Measurements from ENCODE around the gene ANAPC7. TPM values are rescaled to one million over a fixed set of nuclear protein-coding genes. Genes with fewer than 3 reads are reported as not detected.

ANAPC7 gene
- total and polyA plus RNA-seq, 9 of the 15 experiments (the other 6 are each of a cell fraction or from before 2014, with no cell fraction given): 46.7 to 158 (median 109) TPM

GRCh38 chr12:110365489-110366320, 37.8 kb downstream of the ANAPC7 start:
- intact Hi-C loops (cut with micrococcal nuclease): no loop called here
- Histone ChIP-seq H2AFZ (ENCODE audit: low read depth, low read length) (peak overlapping the region; percentile 21; the same call in 1 of the 2 replicates), H3K9me3 (replicated peaks; ENCODE audit: control insufficient read depth, insufficient read depth, low read depth, low read length) (no peaks in the 10 kb centered on the region), H3K9ac (ENCODE audit: insufficient read depth in 1 of 2, low read depth in 2 of 2, low read length in 2 of 2) (peak overlapping the region in 1 of 2 experiments; percentile 65; a peak in 1 of 4 replicates), H3K4me2 (ENCODE audit: insufficient read depth, low read length) (no peak overlapping the region), H3K36me3 (ENCODE audit: control insufficient read depth, insufficient read depth, low read length) (peaks cover 7% of the 10 kb centered on the region; the same call in 1 of the 3 replicates), H3K4me1 (replicated peaks in 1 of 2; ENCODE audit: control insufficient read depth in 2 of 2, insufficient read depth in 2 of 2, low read length in 2 of 2) (peaks cover 0 to 3% of the 10 kb centered on the region in 2 experiments; a peak in 2 of 5 replicates), H3K27ac (ENCODE audit: extremely low read depth, low read depth, low read length) (no peak overlapping the region), H3K27me3 (ENCODE audit: control insufficient read depth in 2 of 2, insufficient read depth in 2 of 2, low read length in 2 of 2) (no peaks in the 10 kb centered on the region), H4K20me1 (replicated peaks; ENCODE audit: control insufficient read depth, insufficient read depth, low read length) (no peaks in the 10 kb centered on the region), H3K9me1 (ENCODE audit: control insufficient read depth, insufficient read depth, low read length) (no peaks in the 10 kb centered on the region), H3K4me3 (no peak overlapping the region), H3K79me2 (ENCODE audit: control insufficient read depth, insufficient read depth, low read length) (no peaks in the 10 kb centered on the region)
- FAIRE-seq: no peak
- no peak for DNase-seq (ENCODE audit: extremely low read depth in 1 of 4, low spot score in 3 of 4)
- POLR2A ChIA-PET: interaction anchor here (0.6 to 1.2 kb wide), 5 partner anchors 12 to 910 kb away, joined by 3 to 5 read pairs (median 3); no protein-coding TSS in a partner anchor
- in situ Hi-C loops (cut with MboI): loop anchor here (5.0 kb wide), 1 partner anchor 67 kb away; no protein-coding TSS in a partner anchor
- ATAC-seq: peak; percentile 47
- CTCF ChIA-PET (ENCODE audit: low intra/inter-chr PET ratio): no interaction called here
- no peak for TF ChIP-seq SRSF7 (optimal IDR thresholded peaks at IDR 0.05; ENCODE audit: low read depth, low read length)
- no peak for TF ChIP-seq ZNF12 (CRISPR knock-in tag; IDR thresholded peaks at IDR 0.05)
- TF ChIP-seq C11orf30 (IDR thresholded peaks at IDR 0.05; ENCODE audit: low read depth): no peak
- TF ChIP-seq HDGF (IDR thresholded peaks at IDR 0.05): no peak
- TF ChIP-seq FOXP4 (CRISPR knock-in tag; IDR thresholded peaks at IDR 0.05; ENCODE audit: borderline replicate concordance): no peak
- TF ChIP-seq ZNF655 (CRISPR knock-in tag; IDR thresholded peaks at IDR 0.05): no peak
- no peak for TF ChIP-seq ZKSCAN1 (IDR thresholded peaks at IDR 0.05; ENCODE audit: low read depth, low read length)
- TF ChIP-seq HDAC6 (IDR thresholded peaks at IDR 0.05; ENCODE audit: low read depth, low read length): no peak
- no peak for TF ChIP-seq ZNF431 (CRISPR knock-in tag; IDR thresholded peaks at IDR 0.05)
- TF ChIP-seq WHSC1 (IDR thresholded peaks at IDR 0.05; ENCODE audit: low read length): no peak
- no peak for TF ChIP-seq JUND (IDR thresholded peaks at IDR 0.05; ENCODE audit: borderline replicate concordance, low read depth, low read length)
- no peak for TF ChIP-seq JUND (tag; IDR thresholded peaks at IDR 0.05; ENCODE audit: borderline replicate concordance, low read depth, low read length)
- TF ChIP-seq ELF2 (CRISPR knock-in tag; IDR thresholded peaks at IDR 0.05): no peak
- WGBS (ENCODE audit: insufficient coverage, low coverage, missing lambda C conversion rate): 51% methylated on average over 7 of the region's 7 CpGs
- no TSS peak for BruUV-seq (replicated peaks)
